GM19452 (cell line): ENCODE results near the gene PTPN11.
"Not testable (repeated sequence)": the region's sequence is repeated elsewhere in the genome, so short reads cannot be mapped to it uniquely, and the experiment has no call there.

ENCODE experiments used
- ATAC-seq: cut with Tn5 transposase; IDR thresholded peaks from one replicate; pipeline ENCODE4 v1.9.1; 2021; ENCODE audit not compliant: unreplicated experiment

The PTPN11 gene

DNA sequence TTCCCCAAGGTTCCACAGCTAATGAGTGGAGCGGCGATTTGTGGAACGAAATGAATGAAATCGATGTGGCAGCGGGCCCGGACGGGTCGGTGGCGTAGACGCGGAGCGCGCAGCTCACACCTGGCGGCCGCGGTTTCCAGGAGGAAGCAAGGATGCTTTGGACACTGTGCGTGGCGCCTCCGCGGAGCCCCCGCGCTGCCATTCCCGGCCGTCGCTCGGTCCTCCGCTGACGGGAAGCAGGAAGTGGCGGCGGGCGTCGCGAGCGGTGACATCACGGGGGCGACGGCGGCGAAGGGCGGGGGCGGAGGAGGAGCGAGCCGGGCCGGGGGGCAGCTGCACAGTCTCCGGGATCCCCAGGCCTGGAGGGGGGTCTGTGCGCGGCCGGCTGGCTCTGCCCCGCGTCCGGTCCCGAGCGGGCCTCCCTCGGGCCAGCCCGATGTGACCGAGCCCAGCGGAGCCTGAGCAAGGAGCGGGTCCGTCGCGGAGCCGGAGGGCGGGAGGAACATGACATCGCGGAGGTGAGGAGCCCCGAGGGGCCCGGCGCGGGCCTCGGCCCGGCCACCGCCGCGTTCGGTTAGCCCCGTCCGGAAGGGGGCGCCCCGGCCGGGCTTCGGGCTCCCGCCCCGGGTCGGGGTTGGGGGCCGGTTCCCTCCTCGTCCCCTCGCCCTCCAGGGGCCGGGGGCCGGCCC is at the start of gene PTPN11:
Gene PTPN11, plus strand, starts transcription at position 340 of the 689 bp plus-strand sequence. Its CDS starts 165 bp downstream, at position 505.
- peak; percentile 68 for ATAC-seq

DNA sequence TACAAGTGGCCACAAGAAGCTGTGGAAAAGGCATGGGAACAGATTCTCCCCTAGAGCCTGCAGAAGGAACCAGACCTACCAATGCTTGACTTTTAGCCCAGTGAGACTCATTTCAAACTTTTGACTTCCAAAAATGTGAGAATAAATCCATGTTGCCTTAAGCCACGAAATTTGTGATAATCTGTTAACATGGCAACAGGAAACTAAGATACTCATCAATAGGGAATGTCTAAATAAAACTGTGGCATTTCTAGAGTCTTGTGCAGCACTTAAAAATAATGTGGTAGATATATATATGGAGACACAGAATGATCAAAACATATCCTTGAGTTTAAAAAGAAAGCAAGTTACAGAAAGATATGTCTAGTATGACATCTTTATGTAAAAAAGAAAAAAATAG is 48.5 kb upstream of the PTPN11 start:
- no peak for ATAC-seq

DNA sequence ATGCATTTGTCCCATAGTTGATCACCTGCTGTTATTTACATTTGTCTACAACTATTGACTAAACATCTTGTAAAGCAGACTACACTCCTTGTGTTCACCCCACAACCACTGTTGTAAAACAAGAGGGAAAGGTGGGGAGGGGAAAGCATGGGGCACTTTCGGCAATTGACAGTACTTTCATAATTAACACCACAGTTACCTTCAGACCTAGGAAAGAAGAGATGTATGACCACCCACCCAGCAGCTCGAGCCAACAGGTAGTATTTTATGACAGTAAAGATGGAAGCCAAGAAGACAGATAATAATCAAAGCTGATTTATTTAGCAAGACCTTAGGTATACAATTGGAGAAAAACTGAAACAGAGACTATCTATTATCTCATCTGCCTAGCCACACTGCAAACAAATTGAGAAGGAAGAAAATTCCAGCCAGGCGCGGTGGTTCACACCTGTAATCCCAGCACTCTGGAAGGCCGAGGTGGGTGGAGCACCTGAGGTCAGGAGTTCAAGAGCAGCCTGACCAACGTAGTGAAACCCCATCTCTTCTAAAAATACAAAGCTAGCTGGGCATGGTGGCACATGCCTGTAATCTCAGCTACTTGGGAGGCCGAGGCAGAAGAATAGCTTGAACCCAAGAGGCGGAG is 47.8 kb upstream of the PTPN11 start:
- no peak for ATAC-seq

DNA sequence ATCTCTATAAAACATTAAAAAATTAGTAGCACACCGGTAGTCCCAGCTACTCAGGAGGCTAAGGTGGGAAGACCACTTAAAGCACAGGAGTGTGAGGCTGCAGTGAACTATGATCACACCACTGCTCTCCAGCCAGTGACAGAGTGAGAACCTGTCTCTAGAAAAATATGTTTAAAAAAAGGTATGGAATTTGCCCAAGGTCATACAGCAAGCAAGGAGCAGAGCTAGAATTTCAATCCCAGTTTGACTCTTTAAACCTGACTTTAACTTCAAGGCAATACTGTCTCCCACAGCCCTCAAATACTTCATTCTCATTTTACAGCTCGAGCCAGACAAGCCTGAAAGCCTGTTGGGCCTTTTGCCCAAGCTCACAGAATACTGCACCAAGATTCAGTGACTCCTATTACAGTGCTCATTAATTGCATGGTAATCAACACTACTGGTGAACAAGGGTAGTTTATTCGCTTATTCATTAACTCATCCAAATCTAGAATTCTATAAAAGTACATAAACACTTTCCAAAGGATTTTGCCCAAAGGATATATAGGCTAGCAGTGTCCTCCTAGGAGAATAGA is 44.5 kb upstream of the PTPN11 start:
- no peak for ATAC-seq

DNA sequence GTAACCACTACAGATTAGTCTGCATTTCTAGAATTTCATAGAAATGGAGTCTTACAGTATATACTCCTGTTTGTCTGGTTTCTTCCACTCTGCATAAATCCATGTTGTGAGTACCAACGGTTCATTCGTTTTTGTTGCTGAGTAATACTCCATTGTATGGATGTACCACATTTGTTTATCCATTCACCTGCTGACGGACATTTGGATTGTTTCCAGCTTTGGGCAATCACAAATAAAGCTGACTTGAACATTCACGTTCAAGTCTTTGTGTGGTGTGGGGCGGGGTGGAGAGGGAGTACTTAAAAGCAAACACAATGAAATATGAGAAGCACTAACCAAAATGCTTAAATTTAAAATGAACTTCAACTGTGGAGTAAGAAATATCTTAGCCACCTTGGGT is 43.6 kb upstream of the PTPN11 start:
- ATAC-seq, result no peak

DNA sequence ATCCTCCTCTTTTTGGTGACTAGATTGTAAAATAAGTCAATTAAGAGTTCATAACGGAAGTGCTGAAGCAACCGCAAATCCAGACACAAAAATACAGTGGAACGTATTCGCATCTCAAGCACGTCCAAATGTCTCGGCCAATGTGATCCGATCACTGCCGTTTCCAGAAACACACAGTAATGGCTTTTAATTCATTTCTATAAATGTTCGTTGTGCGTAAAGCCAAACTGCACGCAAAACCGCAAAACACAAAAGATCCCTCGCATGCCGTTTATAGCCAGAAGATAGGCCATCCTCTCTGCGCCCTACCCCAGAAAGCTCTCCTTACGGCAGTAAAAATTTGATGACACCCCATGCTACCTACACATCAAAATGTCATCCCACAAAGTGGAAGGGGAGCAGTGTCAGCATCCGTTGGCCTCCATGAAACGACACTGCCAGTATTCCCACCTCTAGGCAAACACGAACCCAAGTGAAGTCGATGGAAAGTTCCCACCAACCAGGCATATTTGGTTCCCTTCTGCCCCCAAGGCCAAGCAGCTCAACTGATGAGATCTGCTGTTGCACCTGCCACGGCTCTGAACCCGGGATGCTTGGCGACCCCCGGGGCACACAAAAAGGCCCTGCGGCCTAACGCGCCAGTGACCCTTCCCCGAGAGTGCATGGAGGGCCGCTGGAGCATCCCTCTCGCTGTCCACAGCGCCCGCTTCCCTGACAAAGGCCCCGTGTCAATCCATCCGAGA is 37.9 kb upstream of the PTPN11 start:
- ATAC-seq, result no peak

DNA sequence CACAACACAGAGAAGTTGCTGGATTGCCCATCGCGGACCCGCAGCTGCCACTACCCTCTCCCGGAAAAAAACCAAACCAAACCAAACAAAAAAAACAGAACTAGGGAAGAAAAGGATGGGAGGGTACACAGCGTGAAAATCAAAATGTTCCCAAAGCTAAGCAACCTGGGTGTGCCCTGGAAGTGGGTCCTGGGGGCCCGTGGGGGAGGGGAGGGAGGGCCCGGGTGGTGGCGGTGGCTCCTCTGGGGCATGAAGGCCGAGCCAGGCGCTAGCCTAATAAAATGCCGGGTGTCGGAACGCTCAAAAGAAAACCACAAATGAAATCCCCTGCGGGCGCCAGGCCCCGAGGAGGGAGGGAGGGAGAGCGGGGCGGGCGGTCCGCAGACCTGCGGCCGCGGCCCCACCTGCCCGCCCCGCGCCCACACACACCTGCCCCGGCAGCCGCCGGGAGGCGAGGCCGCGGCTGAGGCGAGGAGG is 37.3 kb upstream of the PTPN11 start:
- ATAC-seq, result peak; percentile 39

DNA sequence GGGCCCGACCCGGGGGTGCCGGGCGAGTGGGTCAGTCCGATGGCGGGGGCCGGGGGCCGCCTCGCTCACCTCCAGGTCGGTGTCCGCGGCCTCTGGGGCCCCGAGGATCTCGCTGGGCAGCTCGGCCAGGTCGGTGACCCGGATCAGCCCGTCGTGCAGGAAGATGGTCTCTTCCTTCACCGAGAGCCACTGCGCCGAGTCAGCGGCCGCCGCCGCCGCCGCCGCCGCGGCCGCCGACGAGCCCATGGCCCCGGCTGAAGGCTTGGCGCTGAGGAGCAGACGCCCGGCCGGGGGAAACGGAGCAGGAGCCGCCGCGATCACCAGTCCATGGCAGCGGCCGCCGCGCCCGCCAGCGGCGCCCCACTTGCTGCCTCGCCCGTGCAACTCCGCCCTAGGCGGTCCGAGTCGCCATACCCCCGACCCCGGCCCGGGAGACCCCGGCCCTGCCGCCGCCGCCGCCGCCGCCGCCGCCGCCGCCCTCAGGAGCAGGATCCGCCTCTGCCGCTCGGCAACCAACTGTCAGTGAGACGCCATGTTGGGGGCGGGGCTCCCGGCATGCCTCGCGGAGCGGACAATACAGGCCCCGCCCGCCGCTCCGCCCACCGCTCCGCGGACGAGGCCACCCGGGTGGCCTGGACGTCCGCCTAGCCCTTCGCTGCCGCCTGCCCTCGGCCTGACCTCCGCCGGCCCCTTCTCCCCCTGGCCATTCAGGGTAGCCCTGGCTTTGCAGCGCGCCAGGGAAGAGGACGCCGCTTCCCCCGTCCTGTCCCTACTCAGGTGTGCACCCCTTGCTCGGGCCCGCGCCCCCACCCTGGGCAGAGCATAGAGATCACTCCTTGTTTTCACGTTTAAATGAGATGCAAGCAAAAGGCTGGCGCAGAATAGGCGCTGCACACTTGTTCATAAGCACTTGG is 36.6 kb upstream of the PTPN11 start, which contains the start of gene HECTD4:
Gene HECTD4, minus strand, starts transcription at position 549 of the 914 bp plus-strand sequence. Its CDS starts 303 bp downstream, at position 246.
- ATAC-seq, result peak; percentile 94

DNA sequence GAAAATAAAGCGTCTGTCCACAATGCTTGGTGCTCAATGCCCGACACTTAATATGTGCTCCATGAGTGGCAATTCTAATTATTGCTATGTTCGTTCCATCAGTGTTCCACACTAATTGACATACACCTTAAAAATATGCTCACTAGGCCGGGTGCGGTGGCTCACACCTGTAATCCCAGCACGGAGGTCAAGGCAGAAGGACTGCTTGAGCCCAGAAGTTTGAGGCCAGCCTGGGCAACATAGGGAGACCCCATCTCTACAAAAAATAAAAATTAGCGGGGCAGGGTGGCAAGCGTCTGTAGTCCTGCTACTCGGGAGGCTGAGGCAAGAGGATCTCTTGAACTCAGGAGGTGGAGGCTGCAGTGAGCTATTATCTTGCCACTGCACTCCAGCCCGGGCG is 35.9 kb upstream of the PTPN11 start:
- no peak for ATAC-seq

DNA sequence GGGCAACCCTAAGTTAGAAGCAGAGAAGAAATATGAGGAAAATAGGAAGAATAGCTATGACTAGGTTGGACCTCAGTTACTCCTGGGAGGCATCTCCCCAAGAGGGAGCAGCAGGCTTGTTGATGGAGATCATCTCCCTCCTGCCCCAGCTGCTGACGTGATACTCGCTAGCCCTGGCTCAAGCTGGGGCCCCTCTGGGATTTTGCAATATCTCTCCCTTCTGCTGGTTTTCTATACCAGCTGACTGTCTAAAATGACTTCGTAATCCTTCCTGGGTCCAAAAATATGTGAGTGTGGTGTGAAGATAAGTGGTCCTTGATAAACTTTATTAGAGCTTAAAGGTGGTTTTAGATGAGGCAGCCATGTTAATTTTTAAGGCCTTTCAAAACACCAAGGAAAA is 32.0 kb upstream of the PTPN11 start:
- ATAC-seq, result no peak

DNA sequence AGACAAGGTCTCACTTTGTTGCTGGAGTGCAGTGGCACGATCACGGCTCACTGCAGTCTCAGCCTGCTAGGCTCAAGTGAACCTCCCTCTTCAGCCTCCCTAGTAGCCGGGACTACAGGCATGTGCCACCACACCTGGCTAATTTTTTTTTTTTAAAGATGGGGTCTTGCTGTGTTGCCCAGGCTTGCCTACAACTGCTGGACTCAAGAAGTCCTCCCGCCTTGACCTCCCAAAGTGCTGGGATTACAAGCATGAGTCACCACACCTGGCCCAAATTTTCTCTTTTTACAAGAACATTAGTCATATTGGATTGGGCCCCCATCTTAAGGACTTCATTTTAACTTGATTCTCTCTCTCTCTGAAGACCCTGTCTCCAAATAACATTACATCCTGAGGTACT is 29.5 kb upstream of the PTPN11 start:
- ATAC-seq, result no peak

DNA sequence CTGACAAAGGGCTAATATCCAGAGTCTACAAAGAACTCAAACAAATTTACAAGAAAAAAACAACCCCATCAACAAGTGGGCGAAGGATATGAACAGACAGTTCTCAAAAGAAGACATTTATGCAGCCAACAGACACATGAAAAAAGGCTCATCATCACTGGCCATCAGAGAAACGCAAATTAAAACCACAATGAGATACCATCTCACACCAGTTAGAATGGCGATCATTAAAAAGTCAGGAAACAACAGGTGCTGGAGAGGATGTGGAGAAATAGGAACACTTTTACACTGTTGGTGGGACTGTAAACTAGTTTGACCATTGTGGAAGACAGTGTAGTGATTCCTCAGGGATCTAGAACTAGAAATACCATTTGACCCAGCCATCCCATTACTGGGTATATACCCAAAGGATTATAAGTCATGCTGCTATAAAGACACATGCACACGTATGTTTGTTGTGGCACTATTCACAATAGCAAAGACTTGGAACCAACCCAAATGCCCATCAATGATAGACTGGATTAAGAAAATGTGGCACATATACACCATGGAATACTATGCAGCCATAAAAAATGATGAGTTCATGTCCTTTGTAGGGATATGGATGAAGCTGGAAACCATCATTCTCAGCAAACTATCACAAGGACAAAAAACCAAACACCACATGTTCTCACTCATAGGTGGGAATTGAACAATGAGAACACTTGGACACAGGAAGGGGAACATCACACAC is 28.7 kb upstream of the PTPN11 start:
- not testable (repeated sequence) for ATAC-seq

DNA sequence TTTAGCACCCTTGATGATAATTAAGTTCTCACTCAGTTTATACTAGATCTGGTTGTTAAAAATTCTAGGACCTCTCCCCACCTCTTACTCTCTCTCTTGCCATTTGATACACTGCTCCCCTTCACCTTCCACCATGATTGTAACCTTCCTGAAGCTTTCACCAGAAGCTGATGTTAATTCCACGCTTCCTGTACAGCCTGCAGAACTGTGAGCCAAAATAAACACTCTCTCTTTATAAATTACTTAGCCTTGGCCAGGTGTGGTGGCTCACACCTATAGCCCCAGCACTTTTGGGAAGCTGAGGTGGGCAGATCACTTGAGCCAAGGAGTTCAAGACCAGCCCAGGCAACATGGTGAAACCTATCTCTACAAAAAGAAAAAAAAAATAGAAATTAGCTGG is 25.4 kb upstream of the PTPN11 start:
- no peak for ATAC-seq

DNA sequence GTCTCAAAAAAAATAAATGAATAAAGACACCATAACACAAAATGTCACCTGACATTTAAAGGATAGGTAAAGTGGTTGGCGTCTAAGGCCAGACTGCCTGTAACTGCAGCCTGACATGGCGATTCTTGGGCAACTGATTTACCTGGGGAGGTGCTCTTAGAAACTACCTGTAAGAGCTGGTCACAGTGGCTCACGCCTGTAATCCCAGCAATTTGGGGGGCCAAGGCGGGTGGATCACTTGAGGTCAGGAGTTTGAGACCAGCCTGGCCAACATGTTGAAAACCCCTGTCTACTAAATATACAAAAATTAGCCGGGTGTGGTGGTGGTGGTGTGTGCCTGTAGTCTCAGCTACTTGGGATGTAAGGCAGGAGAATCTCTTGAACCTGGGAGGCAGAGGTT is 17.7 kb upstream of the PTPN11 start:
- no peak for ATAC-seq

DNA sequence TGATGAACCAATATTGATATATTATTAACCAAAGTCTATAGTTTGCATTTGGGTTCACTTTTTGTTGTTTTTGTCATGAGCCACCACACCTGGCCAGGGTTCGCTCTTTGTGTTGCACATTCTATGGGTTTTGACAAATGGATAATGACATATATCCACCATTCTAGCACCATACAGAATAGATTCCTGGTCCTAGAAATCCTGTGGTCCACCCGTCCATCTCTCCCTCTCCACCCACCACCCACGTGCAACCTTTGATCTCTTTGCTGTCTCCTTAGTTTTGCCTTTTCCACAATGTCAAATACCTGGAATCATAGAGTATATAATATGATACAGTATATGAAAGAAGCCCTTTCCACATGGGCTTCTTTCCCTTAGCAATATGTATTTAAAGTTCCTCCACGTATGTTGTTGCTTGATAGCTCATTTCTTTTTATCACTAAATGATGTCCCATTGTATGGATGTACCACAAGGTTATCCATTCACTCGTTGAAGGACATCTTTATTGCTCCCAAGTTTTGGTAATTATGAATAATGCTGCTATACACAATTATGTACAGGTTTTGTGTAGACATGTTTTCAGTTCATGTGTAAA is 16.7 kb upstream of the PTPN11 start:
- ATAC-seq, result no peak

DNA sequence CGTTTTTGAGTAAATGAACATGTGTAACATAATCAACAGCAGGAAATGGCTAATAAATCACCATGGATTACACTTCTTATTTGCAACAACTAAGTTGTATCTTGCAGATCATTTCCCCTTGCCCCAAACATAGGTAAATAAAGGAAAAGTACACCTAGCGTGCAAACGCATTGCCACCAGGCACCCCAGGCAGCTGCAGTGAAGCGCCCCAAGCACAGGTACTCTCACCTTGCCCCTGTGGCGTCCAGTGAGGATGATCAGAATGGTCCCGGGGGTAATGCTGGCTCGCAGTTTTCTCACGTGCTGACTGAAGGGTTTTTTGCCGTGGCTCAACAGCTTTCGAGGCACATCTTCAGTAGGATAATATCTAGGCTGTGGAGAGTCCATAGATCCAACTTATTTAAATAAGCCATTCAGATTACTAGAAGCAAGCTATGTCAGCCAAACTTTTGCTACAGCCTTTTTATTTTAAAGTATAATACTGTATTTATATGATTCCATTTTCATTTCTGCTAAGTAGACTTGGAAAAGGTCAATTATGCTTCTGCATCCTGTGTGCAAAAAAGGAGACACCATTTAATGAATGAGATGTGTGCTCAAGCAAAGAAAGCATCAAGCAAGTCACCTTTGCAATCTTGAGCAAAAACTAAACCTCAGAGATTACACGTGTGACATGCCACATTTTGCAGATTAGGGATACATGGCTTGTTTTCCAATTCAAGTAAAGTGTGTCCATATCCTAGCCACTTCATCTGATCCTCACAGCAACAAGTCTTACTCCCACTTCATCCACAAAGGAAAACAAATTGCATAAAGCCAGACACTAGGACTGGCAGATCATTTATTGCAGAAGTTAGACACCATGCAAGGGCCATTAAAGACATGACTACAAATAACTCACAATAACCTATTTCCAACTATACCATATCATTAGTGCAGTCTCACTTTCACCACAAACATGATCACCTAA is 11.9 kb upstream of the PTPN11 start:
- no peak for ATAC-seq

DNA sequence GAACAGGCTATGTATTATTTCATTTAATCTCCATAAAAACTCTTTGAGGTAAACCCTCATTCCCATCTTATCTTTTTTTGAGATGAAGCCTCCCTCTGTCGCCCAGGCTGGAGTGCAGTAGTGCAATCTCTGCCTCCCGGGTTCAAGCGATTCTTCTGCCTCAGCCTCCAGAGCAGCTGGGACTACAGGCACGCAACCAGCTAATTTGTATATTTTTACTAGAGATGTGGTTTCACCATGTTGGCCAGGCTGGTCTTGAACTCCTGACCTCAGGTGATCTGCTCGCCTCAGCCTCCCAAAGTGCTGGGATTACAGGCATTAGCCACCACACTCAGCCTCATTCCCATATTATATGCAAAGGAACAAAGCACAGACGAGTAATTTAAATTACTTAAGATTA is 11.1 kb upstream of the PTPN11 start:
- not testable (repeated sequence) for ATAC-seq

DNA sequence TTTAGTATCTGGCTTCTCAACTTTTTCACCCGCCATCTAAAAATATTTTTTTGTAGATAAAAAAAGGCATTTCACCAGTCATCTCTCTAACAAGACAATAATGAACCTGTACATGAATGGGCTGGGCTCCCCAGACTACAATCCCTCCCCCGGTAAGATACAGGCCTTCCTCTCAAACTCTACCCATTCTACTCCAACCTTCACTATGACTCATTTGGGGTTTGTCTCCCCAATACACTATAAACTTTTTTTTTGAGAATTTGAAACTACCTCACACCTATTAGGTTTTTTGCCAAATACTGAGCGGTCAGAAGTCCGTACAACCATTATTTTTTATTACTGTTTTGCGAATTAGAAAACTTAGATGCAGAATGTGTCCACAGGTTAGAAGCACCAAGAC is 10.1 kb upstream of the PTPN11 start:
- ATAC-seq, result no peak
